ENCODE data around the gene PDE6D. TPM values are rescaled to one million over a fixed set of nuclear protein-coding genes. Genes with fewer than 3 reads are reported as not detected.

PDE6D gene
- total and polyA plus RNA-seq, 2 of the 13 experiments (the other 11 are each of a cell fraction or from before 2014, with no cell fraction given): 14.1 to 23.2 TPM

DNA sequence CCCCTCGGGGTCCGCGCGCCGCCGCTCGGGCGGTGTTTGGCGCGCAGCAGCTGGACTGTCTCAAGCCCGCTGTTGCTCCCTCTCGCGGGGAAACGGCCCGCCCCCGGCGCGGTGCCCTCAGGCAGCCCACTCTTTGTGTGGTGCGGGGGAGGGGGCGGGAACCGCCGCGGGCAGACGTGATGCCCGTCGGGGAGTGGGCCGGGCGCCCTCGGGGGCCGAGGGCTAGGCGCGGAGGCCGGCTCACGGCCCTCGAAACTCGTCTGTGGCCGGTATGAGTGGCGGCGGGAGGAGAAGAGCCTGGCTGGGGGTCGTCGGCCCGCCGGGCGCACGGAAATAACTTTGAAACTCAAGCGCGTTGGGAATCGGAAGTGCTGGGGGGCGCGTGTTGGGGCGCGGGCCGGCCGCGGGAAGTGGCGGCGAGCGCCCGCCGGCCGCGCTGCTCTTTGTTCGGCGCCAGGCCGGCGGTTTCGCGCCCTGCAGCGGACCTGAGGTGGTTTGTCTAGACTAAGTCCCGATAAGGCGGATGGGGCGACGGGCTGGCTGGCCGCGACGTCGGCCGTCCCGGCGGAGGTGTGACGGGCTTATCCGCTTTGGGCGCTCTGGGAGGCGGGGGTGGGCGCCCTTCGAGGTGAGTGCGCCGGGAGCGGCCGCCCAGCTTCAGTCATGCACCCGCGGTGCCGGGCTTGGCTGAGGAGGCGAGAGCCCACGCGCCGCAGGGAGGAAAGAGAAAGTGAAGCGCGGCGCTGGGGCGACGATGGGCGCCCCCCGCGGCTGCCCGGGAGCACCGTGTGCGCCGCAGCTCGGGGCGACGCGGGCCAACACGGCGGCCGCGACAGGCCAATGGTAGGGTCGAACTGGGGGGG lies 72.1 kb downstream of the PDE6D start (continued):
- TF ChIP-seq, protein P1, sequence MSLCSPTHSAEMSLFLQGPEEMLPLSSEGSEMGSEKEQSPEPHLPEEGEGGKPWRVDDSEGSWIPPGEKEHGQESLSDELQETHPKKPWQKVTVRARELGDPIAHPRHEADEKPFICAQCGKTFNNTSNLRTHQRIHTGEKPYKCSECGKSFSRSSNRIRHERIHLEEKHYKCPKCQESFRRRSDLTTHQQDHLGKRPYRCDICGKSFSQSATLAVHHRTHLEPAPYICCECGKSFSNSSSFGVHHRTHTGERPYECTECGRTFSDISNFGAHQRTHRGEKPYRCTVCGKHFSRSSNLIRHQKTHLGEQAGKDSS (CRISPR knock-in tag; IDR thresholded peaks at IDR 0.05; ENCODE audit: borderline replicate concordance, low read depth): no peak
- TF ChIP-seq, protein P2, sequence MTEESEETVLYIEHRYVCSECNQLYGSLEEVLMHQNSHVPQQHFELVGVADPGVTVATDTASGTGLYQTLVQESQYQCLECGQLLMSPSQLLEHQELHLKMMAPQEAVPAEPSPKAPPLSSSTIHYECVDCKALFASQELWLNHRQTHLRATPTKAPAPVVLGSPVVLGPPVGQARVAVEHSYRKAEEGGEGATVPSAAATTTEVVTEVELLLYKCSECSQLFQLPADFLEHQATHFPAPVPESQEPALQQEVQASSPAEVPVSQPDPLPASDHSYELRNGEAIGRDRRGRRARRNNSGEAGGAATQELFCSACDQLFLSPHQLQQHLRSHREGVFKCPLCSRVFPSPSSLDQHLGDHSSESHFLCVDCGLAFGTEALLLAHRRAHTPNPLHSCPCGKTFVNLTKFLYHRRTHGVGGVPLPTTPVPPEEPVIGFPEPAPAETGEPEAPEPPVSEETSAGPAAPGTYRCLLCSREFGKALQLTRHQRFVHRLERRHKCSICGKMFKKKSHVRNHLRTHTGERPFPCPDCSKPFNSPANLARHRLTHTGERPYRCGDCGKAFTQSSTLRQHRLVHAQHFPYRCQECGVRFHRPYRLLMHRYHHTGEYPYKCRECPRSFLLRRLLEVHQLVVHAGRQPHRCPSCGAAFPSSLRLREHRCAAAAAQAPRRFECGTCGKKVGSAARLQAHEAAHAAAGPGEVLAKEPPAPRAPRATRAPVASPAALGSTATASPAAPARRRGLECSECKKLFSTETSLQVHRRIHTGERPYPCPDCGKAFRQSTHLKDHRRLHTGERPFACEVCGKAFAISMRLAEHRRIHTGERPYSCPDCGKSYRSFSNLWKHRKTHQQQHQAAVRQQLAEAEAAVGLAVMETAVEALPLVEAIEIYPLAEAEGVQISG (CRISPR knock-in tag; IDR thresholded peaks at IDR 0.05): no peak; the same call in none of the 2 replicates
- TF ChIP-seq SYNCRIP (IDR thresholded peaks at IDR 0.05; ENCODE audit: insufficient read depth, low read depth, low read length) (no peak), MIER3 (CRISPR knock-in tag; IDR thresholded peaks at IDR 0.05; ENCODE audit: borderline replicate concordance) (no peak), MYC (CRISPR knock-in tag; IDR thresholded peaks at IDR 0.05; ENCODE audit: borderline replicate concordance) (no peak; the same call in 1 of the 2 replicates), ZNF629 (CRISPR knock-in tag; conservative IDR thresholded peaks at IDR 0.05) (no peak), FOXO1 (CRISPR knock-in tag; IDR thresholded peaks at IDR 0.05) (no peak), REL (CRISPR knock-in tag; conservative IDR thresholded peaks at IDR 0.05) (peak; percentile 65; the same call in 1 of the 2 replicates), ZNF766 (CRISPR knock-in tag; IDR thresholded peaks at IDR 0.05; ENCODE audit: borderline replicate concordance) (no peak), ZNF501 (CRISPR knock-in tag; IDR thresholded peaks at IDR 0.05) (peak; percentile 6), BORCS8-MEF2B (CRISPR knock-in tag; IDR thresholded peaks at IDR 0.05) (0 out of 2 replicates have a peak, but pooled peaks have one; percentile 7), NR2F2 (IDR thresholded peaks at IDR 0.05; ENCODE audit: borderline replicate concordance, low read depth) (no peak), CENPT (CRISPR knock-in tag; IDR thresholded peaks at IDR 0.05; ENCODE audit: low read depth) (peak; percentile 72; the same call in 1 of the 2 replicates), ZSCAN20 (CRISPR knock-in tag; IDR thresholded peaks at IDR 0.05; ENCODE audit: borderline replicate concordance) (0 out of 2 replicates have a peak, but pooled peaks have one; percentile 13), ZNF652 (CRISPR knock-in tag; IDR thresholded peaks at IDR 0.05; ENCODE audit: borderline replicate concordance, low read depth) (no peak)
- TF ChIP-seq, protein P3, sequence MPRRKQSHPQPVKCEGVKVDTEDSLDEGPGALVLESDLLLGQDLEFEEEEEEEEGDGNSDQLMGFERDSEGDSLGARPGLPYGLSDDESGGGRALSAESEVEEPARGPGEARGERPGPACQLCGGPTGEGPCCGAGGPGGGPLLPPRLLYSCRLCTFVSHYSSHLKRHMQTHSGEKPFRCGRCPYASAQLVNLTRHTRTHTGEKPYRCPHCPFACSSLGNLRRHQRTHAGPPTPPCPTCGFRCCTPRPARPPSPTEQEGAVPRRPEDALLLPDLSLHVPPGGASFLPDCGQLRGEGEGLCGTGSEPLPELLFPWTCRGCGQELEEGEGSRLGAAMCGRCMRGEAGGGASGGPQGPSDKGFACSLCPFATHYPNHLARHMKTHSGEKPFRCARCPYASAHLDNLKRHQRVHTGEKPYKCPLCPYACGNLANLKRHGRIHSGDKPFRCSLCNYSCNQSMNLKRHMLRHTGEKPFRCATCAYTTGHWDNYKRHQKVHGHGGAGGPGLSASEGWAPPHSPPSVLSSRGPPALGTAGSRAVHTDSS (CRISPR knock-in tag; conservative IDR thresholded peaks at IDR 0.05): no peak
- TF ChIP-seq, protein P4, sequence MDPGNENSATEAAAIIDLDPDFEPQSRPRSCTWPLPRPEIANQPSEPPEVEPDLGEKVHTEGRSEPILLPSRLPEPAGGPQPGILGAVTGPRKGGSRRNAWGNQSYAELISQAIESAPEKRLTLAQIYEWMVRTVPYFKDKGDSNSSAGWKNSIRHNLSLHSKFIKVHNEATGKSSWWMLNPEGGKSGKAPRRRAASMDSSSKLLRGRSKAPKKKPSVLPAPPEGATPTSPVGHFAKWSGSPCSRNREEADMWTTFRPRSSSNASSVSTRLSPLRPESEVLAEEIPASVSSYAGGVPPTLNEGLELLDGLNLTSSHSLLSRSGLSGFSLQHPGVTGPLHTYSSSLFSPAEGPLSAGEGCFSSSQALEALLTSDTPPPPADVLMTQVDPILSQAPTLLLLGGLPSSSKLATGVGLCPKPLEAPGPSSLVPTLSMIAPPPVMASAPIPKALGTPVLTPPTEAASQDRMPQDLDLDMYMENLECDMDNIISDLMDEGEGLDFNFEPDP (CRISPR knock-in tag; conservative IDR thresholded peaks at IDR 0.05): no peak
- TF ChIP-seq, protein P5, sequence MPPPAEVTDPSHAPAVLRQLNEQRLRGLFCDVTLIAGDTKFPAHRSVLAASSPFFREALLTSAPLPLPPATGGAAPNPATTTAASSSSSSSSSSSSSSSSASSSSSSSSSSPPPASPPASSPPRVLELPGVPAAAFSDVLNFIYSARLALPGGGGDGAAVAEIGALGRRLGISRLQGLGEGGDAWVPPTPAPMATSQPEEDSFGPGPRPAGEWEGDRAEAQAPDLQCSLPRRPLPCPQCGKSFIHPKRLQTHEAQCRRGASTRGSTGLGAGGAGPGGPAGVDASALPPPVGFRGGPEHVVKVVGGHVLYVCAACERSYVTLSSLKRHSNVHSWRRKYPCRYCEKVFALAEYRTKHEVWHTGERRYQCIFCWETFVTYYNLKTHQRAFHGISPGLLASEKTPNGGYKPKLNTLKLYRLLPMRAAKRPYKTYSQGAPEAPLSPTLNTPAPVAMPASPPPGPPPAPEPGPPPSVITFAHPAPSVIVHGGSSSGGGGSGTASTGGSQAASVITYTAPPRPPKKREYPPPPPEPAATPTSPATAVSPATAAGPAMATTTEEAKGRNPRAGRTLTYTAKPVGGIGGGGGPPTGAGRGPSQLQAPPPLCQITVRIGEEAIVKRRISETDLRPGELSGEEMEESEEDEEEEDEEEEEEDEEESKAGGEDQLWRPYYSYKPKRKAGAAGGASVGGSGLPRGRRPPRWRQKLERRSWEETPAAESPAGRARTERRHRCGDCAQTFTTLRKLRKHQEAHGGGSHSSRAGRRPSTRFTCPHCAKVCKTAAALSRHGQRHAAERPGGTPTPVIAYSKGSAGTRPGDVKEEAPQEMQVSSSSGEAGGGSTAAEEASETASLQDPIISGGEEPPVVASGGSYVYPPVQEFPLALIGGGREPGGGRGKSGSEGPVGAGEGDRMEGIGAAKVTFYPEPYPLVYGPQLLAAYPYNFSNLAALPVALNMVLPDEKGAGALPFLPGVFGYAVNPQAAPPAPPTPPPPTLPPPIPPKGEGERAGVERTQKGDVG (CRISPR knock-in tag; IDR thresholded peaks at IDR 0.05; ENCODE audit: borderline replicate concordance): no peak
